Loucy (cell line): ENCODE results near the gene PTGER3.
A peak's percentile ranks its signal among the peaks of the same experiment; 100 is the strongest.
"Not testable (repeated sequence)": the region's sequence is repeated elsewhere in the genome, so short reads cannot be mapped to it uniquely, and the experiment has no call there.

ENCODE experiments used
- H2AFZ ChIP-seq: fragments of 200-600 bp; sonication (generic); 2 replicates; pipeline ENCODE4 v1.6.0; 2016; ENCODE audit warnings: antibody characterized with exemption, mild to moderate bottlenecking, low read length, moderate library complexity
- H3F3A ChIP-seq: fragments of 200-600 bp; 2 replicates; pipeline ENCODE4 v1.6.0; 2016; ENCODE audit warnings: antibody characterized with exemption, low read depth, mild to moderate bottlenecking
- H3K27me3 ChIP-seq: fragments of 200-600 bp; sonication (generic); 2 replicates; pipeline ENCODE4 v1.6.1; 2014; ENCODE audit warnings: low read length, mild to moderate bottlenecking; ENCODE audit not compliant: insufficient read depth, poor library complexity, severe bottlenecking
- H3K36me3 ChIP-seq: fragments of 200-600 bp; sonication (generic); 2 replicates; pipeline ENCODE4 v1.6.1; 2016; ENCODE audit warnings: low read length; ENCODE audit not compliant: insufficient read depth
- H3K4me1 ChIP-seq: fragments of 200-600 bp; sonication (generic); 2 replicates; pipeline ENCODE4 v1.5.1; 2014; ENCODE audit warnings: low read length, mild to moderate bottlenecking; ENCODE audit not compliant: insufficient read depth, poor library complexity, severe bottlenecking
- H3K4me2 ChIP-seq: fragments of 200-600 bp; sonication (generic); 2 replicates; pipeline ENCODE4 v1.6.0; 2014; ENCODE audit warnings: antibody characterized with exemption, low read length, low read depth, mild to moderate bottlenecking; ENCODE audit not compliant: poor library complexity, severe bottlenecking
- H3K4me3 ChIP-seq: fragments of 200-600 bp; sonication (generic); 2 replicates; pipeline ENCODE4 v1.5.1; 2014; ENCODE audit warnings: low read length, mild to moderate bottlenecking, mixed read lengths; ENCODE audit not compliant: poor library complexity, severe bottlenecking
- H3K79me2 ChIP-seq: fragments of 200-600 bp; sonication (generic); 2 replicates; pipeline ENCODE4 v1.6.1; 2014; ENCODE audit warnings: low read length; ENCODE audit not compliant: insufficient read depth
- H3K9ac ChIP-seq: fragments of 200-600 bp; sonication (generic); 2 replicates; pipeline ENCODE4 v1.6.0; 2014; ENCODE audit warnings: mild to moderate bottlenecking, low read depth, low read length, moderate library complexity; ENCODE audit not compliant: poor library complexity, severe bottlenecking
- H3K9me2 ChIP-seq: fragments of 200-600 bp; sonication (generic); replicated peaks from 2 replicates; pipeline ENCODE4 v1.6.1; 2016; ENCODE audit warnings: low read depth, low read length, mixed read lengths
- H3K9me3 ChIP-seq: fragments of 200-600 bp; sonication (generic); 2 replicates; pipeline ENCODE4 v1.6.1; 2014; ENCODE audit warnings: mild to moderate bottlenecking, antibody characterized with exemption, low read length, low read depth; ENCODE audit not compliant: insufficient read depth
- H4K20me1 ChIP-seq: fragments of 200-600 bp; sonication (generic); 2 replicates; pipeline ENCODE4 v1.6.0; 2014; ENCODE audit warnings: antibody characterized with exemption, low read length, mild to moderate bottlenecking; ENCODE audit not compliant: insufficient read depth, poor library complexity, severe bottlenecking
- CTCF ChIP-seq: fragments of 200-600 bp; sonication (generic); conservative IDR thresholded peaks from 2 replicates; pipeline ENCODE4 v1.5.1; 2014; ENCODE audit warnings: mild to moderate bottlenecking, antibody characterized with exemption, low read length
- EZH2phosphoT487 ChIP-seq: fragments of 200-600 bp; IDR thresholded peaks from 2 replicates; pipeline ENCODE4 v1.6.1; 2018; ENCODE audit warnings: antibody characterized with exemption, mild to moderate bottlenecking, moderate library complexity, borderline replicate concordance

Gene PTGER3

GRCh38 chr1:70987497-70987896 lies 60.1 kb downstream of the PTGER3 start:
- H3K4me1 ChIP-seq = peaks cover 6% of the 10 kb centered on the region
- H3K4me3 ChIP-seq = no peak overlapping the region
- H2AFZ ChIP-seq = no peak overlapping the region
- no peak overlapping the region for H3K9ac ChIP-seq
- no peak for TF ChIP-seq EZH2phosphoT487
- TF ChIP-seq CTCF = no peak
- no peaks in the 10 kb centered on the region for H3F3A ChIP-seq
- H3K79me2 ChIP-seq = no peaks in the 10 kb centered on the region
- no peak overlapping the region for H3K4me2 ChIP-seq
- no peaks in the 10 kb centered on the region for H4K20me1 ChIP-seq
- H3K9me3 ChIP-seq = no peaks in the 10 kb centered on the region
- no peaks in the 10 kb centered on the region for H3K9me2 ChIP-seq
- H3K27me3 ChIP-seq = no peaks in the 10 kb centered on the region
- H3K36me3 ChIP-seq = no peaks in the 10 kb centered on the region

GRCh38 chr1:70985776-70986225 lies 61.8 kb downstream of the PTGER3 start:
- not testable (repeated sequence) for H3K4me1 ChIP-seq, H2AFZ ChIP-seq

GRCh38 chr1:70985278-70985677 lies 62.3 kb downstream of the PTGER3 start:
- H3F3A ChIP-seq, H3K36me3 ChIP-seq: not testable (repeated sequence)
- 0 out of 2 replicates have a peak overlapping the region, but pooled peaks have one; percentile 7 for H2AFZ ChIP-seq

More at GRCh38 chr1:70985776-70986225, 61.8 kb downstream of the PTGER3 start:
- not testable (repeated sequence) for H3F3A ChIP-seq, H3K4me2 ChIP-seq, H3K36me3 ChIP-seq, H3K79me2 ChIP-seq, H3K9ac ChIP-seq, H3K9me2 ChIP-seq, H3K9me3 ChIP-seq, H4K20me1 ChIP-seq, H3K4me3 ChIP-seq, H3K27me3 ChIP-seq

GRCh38 chr1:70980361-70980760 lies 67.3 kb downstream of the PTGER3 start:
- Histone ChIP-seq H3K9me3 (no peaks in the 10 kb centered on the region), H4K20me1 (no peaks in the 10 kb centered on the region), H3K4me3 (no peak overlapping the region), H3K4me1 (peaks cover 16% of the 10 kb centered on the region), H3F3A (no peaks in the 10 kb centered on the region), H2AFZ (no peak overlapping the region), H3K27me3 (no peaks in the 10 kb centered on the region), H3K36me3 (no peaks in the 10 kb centered on the region), H3K9ac (no peak overlapping the region), H3K79me2 (no peaks in the 10 kb centered on the region), H3K4me2 (no peak overlapping the region), H3K9me2 (no peaks in the 10 kb centered on the region)
- no peak for TF ChIP-seq EZH2phosphoT487
- TF ChIP-seq CTCF = no peak

More at GRCh38 chr1:70985278-70985677, 62.3 kb downstream of the PTGER3 start:
- H3K9ac ChIP-seq, H3K4me1 ChIP-seq, H3K4me2 ChIP-seq, H4K20me1 ChIP-seq, H3K4me3 ChIP-seq, H3K27me3 ChIP-seq, H3K79me2 ChIP-seq, H3K9me2 ChIP-seq, H3K9me3 ChIP-seq: not testable (repeated sequence)
